Osteocyte (in vitro differentiated cells): ENCODE measurements around the gene NRCAM. TPM values are rescaled to one million over a fixed set of nuclear protein-coding genes. Genes with fewer than 3 reads are reported as not detected.

Experiments used
- DNase-seq: peaks from one replicate; pipeline ENCODE4 v3.0.0; 2021; ENCODE audit warnings: mixed read lengths; ENCODE audit not compliant: unreplicated experiment; ENCODE audit errors: extremely low spot score
- H3K27ac Mint-ChIP-seq: one replicate; pipeline ENCODE4 v1.8.0; 2021; ENCODE audit warnings: mild to moderate bottlenecking, mixed read lengths; ENCODE audit not compliant: unreplicated experiment
- H3K27me3 Mint-ChIP-seq: one replicate; pipeline ENCODE4 v1.8.0; 2021; ENCODE audit warnings: mixed read lengths; ENCODE audit not compliant: unreplicated experiment
- H3K36me3 Mint-ChIP-seq: one replicate; pipeline ENCODE4 v1.8.0; 2021; ENCODE audit warnings: mixed read lengths; ENCODE audit not compliant: unreplicated experiment
- H3K4me1 Mint-ChIP-seq: one replicate; pipeline ENCODE4 v1.8.0; 2021; ENCODE audit warnings: mixed read lengths; ENCODE audit not compliant: unreplicated experiment
- H3K4me3 Mint-ChIP-seq: one replicate; pipeline ENCODE4 v1.8.0; 2021; ENCODE audit warnings: mild to moderate bottlenecking, moderate library complexity, mixed read lengths; ENCODE audit not compliant: unreplicated experiment
- H3K9me3 Mint-ChIP-seq: one replicate; pipeline ENCODE4 v1.8.0; 2021; ENCODE audit warnings: mixed read lengths; ENCODE audit not compliant: unreplicated experiment
- CTCF ChIP-seq: fragments of 200-600 bp; sonication (generic); IDR thresholded peaks from 2 replicates; pipeline ENCODE4 v1.5.0; 2021; ENCODE audit warnings: antibody characterized with exemption, mild to moderate bottlenecking, moderate library complexity
- total RNA-seq: library from RNA; stranded (reverse); gene quantifications from 2 replicates; pipeline ENCODE4 v1.2.1, GENCODE V29; 2021

The NRCAM gene
- total RNA-seq, 1 donor from 2014 or later: 81.8 TPM

DNA sequence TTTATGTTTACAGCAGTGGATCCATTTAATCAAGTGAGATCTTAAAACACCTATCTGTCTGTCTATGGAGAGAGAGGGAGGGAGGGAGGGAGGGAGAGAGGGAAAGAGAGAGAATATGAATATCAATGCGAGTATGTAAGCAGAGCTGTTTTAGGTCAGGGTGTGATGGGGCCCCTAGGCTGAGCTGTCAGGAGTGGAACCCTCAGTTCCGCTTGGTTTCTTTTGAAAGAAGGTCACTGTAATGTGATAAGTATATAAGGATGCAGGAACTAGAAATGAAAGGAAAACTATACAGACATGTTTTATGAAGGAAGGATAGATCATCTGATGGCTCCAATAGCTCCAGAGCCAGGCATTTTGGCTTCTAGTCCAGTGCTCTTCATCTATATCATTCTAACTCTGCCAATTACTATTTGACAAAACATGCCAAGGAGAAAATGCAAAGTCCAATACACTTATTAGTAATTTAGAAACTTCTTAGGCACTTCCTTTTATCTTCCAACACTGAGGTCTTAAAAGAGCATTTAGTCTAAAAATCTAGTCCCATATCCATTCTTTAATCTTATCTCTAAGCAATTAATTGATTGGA, 70.3 kb downstream of the NRCAM start:
- no peak for TF ChIP-seq CTCF
- no peaks in the 10 kb centered on the region for H3K4me1 Mint-ChIP-seq
- H3K4me3 Mint-ChIP-seq: no peak overlapping the region
- H3K27ac Mint-ChIP-seq: no peak overlapping the region
- no peak for DNase-seq
- H3K9me3 Mint-ChIP-seq: no peaks in the 10 kb centered on the region
- H3K36me3 Mint-ChIP-seq: no peaks in the 10 kb centered on the region
- H3K27me3 Mint-ChIP-seq: no peaks in the 10 kb centered on the region

DNA sequence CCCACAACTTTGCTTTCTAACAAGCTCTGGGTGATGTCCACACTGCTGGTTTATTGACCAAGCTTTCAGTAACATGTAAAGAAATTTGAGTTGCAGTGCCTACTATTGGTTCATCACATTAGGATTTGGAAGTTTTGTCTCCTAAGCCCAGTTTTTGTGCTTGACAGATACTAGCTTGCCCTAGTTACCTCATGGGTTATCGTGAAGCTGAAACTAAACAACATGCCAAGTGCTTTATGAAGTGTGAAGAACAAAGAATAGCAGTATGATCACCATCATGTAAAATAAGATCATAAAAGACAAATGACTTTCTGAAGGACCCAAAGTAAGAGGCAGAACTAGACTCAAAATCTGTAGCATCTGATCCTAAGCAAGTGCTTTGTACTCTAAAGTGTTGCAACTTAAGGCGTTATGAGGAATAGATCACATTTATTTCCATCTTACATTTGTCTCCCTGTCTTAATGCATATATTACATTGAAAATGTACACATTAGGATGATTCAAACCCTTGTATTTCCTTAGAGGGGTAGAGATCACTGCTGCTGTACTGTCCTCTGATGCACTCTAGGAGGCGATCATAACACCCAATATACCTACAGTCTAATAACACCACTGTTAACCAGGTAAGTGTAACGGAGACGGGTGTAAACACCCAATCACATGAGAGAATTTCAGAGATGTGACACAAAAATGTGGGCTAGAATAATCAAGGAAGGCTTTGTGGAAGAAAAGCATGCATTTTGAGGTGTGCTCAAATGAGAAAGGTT, 71.3 kb downstream of the NRCAM start:
- H3K27me3 Mint-ChIP-seq: no peaks in the 10 kb centered on the region
- no peak for DNase-seq
- H3K36me3 Mint-ChIP-seq: peaks cover 5% of the 10 kb centered on the region
- TF ChIP-seq CTCF: no peak
- no peak overlapping the region for H3K4me3 Mint-ChIP-seq
- H3K27ac Mint-ChIP-seq: no peak overlapping the region
- H3K9me3 Mint-ChIP-seq: no peaks in the 10 kb centered on the region
- H3K4me1 Mint-ChIP-seq: no peaks in the 10 kb centered on the region

DNA sequence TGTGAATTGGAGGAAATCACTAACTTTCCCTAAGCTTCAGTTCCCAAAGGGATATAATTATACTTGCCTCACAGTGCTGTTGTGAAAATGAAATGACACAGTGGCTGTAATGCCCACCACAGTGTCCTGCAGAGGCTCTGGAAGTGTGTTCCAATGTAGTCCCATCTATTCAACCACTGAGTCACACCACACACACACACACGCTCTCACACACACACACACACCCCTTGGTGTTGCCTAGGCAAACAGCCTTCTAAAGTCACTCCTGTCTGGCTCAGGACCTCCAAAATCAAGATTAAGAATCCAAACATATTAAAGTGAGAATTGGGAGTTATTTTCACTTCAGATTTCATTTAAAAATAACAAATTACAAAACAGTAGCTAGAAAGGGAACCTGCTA, 73.3 kb downstream of the NRCAM start:
- no peaks in the 10 kb centered on the region for H3K27me3 Mint-ChIP-seq
- no peak for DNase-seq
- no peak overlapping the region for H3K27ac Mint-ChIP-seq
- no peaks in the 10 kb centered on the region for H3K9me3 Mint-ChIP-seq
- peaks cover 2% of the 10 kb centered on the region for H3K4me1 Mint-ChIP-seq
- peaks cover 5% of the 10 kb centered on the region for H3K36me3 Mint-ChIP-seq
- no peak for TF ChIP-seq CTCF
- H3K4me3 Mint-ChIP-seq: no peak overlapping the region

GRCh38 chr7:108380517-108380916, 75.7 kb downstream of the NRCAM start:
- Mint-ChIP-seq H3K27me3 (no peaks in the 10 kb centered on the region), H3K27ac (no peak overlapping the region), H3K4me1 (peaks cover 7% of the 10 kb centered on the region), H3K36me3 (peaks cover 5% of the 10 kb centered on the region), H3K4me3 (no peak overlapping the region), H3K9me3 (no peaks in the 10 kb centered on the region)
- no peak for DNase-seq
- no peak for TF ChIP-seq CTCF

DNA sequence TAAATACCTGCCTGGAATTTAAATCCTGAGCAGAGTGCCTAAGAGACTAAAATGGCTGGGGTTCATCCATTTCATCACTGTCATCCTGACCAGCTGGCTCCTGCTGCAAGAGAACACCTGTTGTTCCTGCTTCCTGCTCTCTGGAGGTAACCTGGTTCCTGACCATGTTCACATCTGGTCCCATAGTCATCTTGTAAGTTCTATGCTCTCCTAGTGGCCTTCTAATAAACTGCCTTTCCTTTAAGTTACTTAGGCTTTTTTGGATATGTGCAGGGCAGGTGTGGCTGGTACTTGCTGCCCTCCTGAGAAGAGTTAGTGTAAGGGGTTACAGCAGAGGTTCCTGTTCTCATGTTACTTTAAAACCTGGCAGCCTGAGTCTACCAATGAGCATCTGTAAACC, 80.0 kb downstream of the NRCAM start:
- H3K4me1 Mint-ChIP-seq: peaks cover 32% of the 10 kb centered on the region
- H3K9me3 Mint-ChIP-seq: peaks cover 8% of the 10 kb centered on the region
- TF ChIP-seq CTCF: no peak
- peak overlapping the region; percentile 6 for H3K27ac Mint-ChIP-seq
- DNase-seq: no peak
- peaks cover 8% of the 10 kb centered on the region for H3K36me3 Mint-ChIP-seq
- H3K4me3 Mint-ChIP-seq: no peak overlapping the region
- no peaks in the 10 kb centered on the region for H3K27me3 Mint-ChIP-seq
